ENCODE data around the gene TOR1AIP1. TPM values are rescaled to one million over a fixed set of nuclear protein-coding genes. Genes with fewer than 3 reads are reported as not detected.

The TOR1AIP1 gene
- total RNA-seq, 1 donor from 2014 or later = 21.6 TPM

DNA sequence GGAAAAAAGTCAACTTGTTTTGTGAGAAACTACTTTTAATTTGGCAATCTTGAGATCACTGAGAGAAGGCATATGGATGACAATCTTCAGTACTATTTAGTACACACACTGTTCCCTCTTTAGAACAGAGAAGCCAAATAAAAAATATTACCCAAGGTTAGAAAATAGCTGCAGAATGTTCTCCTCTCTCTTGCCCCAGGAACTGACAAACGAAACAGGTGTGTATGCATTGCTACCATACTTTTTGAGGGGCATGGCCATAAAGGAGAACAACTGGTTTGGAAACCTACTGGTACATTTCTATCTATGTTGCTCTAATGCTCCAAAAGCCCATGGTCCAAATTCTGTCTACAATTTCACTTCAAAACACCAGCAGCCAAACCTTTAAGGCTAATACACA is 10.1 kb upstream of the TOR1AIP1 start:
- H3K4me1 Mint-ChIP-seq = peaks cover 27% of the 10 kb centered on the region
- no peak overlapping the region for H3K9ac ChIP-seq
- H3K9me3 Mint-ChIP-seq = no peaks in the 10 kb centered on the region
- H4K20me1 ChIP-seq (ENCODE audit: low read depth) = peaks cover 28% of the 10 kb centered on the region
- TF ChIP-seq CTCF (IDR thresholded peaks at IDR 0.05) (no peak), EZH2 (IDR thresholded peaks at IDR 0.05) (no peak), EZH2phosphoT487 (IDR thresholded peaks at IDR 0.05) (no peak)
- no peaks in the 10 kb centered on the region for H3K9me3 ChIP-seq (ENCODE audit: low read depth)
- H3K27me3 ChIP-seq = no peaks in the 10 kb centered on the region
- H3K27ac Mint-ChIP-seq = no peak overlapping the region
- H3K4me3 Mint-ChIP-seq = no peak overlapping the region
- H3K36me3 ChIP-seq = no peaks in the 10 kb centered on the region
- no peak overlapping the region for H2AFZ ChIP-seq (replicated peaks)
- peaks cover 38% of the 10 kb centered on the region for H3K36me3 Mint-ChIP-seq
- H3K27ac ChIP-seq = no peak overlapping the region
- H3K4me1 ChIP-seq = peaks cover 11% of the 10 kb centered on the region
- H3K4me2 ChIP-seq = no peak overlapping the region
- H3K4me3 ChIP-seq = no peak overlapping the region
- peaks cover 3% of the 10 kb centered on the region for H3K27me3 Mint-ChIP-seq (ENCODE audit: insufficient read depth, low read depth)
- H3K79me2 ChIP-seq (ENCODE audit: low read depth) = peaks cover 95% of the 10 kb centered on the region
- no peak for DNase-seq (ENCODE audit: low spot score)
- no peaks in the 10 kb centered on the region for H3F3A ChIP-seq (ENCODE audit: low read depth)

DNA sequence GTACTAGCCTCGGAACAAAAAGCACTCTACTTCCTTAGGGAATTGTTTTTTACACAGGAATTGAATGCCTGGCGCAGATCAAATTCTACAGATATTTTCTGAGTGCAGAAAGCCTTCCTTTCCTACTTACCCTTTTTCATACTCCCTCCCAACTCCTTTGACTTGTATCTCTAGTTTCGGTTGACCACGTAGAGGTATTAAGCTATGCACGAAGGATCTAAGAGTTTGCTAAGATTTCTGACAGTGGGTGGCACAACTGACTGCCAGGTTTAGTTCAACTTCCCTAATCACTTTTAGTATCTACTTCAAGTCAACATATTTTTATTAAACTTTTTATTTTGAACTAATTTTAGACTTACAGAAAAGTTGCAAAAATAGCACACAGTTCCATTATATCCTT is 9.5 kb upstream of the TOR1AIP1 start:
- no peak overlapping the region for H2AFZ ChIP-seq (replicated peaks)
- peaks cover 22% of the 10 kb centered on the region for H4K20me1 ChIP-seq (ENCODE audit: low read depth)
- H3K79me2 ChIP-seq (ENCODE audit: low read depth) = peaks cover 95% of the 10 kb centered on the region
- no peaks in the 10 kb centered on the region for H3K36me3 ChIP-seq
- H3K27me3 ChIP-seq = no peaks in the 10 kb centered on the region
- no peak overlapping the region for H3K27ac ChIP-seq
- H3K9ac ChIP-seq = no peak overlapping the region
- no peaks in the 10 kb centered on the region for H3K9me3 Mint-ChIP-seq
- no peak overlapping the region for H3K4me3 ChIP-seq
- H3K4me1 Mint-ChIP-seq = peaks cover 29% of the 10 kb centered on the region
- H3K4me2 ChIP-seq = no peak overlapping the region
- H3K4me3 Mint-ChIP-seq = no peak overlapping the region
- H3K27ac Mint-ChIP-seq = no peak overlapping the region
- peaks cover 35% of the 10 kb centered on the region for H3K36me3 Mint-ChIP-seq
- no peak for TF ChIP-seq EZH2 (IDR thresholded peaks at IDR 0.05)
- no peak for TF ChIP-seq CTCF (IDR thresholded peaks at IDR 0.05)
- TF ChIP-seq EZH2phosphoT487 (IDR thresholded peaks at IDR 0.05) = no peak
- no peak for DNase-seq (ENCODE audit: low spot score)
- no peaks in the 10 kb centered on the region for H3K9me3 ChIP-seq (ENCODE audit: low read depth)
- peaks cover 5% of the 10 kb centered on the region for H3K27me3 Mint-ChIP-seq (ENCODE audit: insufficient read depth, low read depth)
- H3K4me1 ChIP-seq = peaks cover 13% of the 10 kb centered on the region
- H3F3A ChIP-seq (ENCODE audit: low read depth) = no peaks in the 10 kb centered on the region

DNA sequence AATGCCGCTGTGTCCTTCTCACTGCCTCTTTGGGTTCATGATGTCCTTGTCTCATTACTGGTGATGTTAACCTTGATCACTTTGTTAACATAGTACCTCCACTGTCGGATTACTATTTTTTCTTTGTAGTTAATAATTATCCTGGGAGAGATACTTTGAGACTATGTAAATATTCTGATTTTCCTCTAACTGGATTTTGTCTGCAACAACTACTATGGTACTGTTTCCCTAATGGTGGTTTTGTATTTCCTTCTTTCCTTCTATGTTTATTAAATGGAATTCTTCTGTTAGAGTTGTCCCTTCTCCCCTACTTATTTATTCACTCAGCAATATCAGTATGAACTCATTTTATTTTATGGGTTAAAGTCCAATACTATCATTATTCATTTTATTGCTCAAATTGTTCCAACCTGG is 8.6 kb upstream of the TOR1AIP1 start:
- TF ChIP-seq EZH2phosphoT487 (IDR thresholded peaks at IDR 0.05) = no peak
- no peak for TF ChIP-seq CTCF (IDR thresholded peaks at IDR 0.05)
- TF ChIP-seq EZH2 (IDR thresholded peaks at IDR 0.05) = no peak
- Histone ChIP-seq H3K4me1 (peaks cover 13% of the 10 kb centered on the region), H3K9ac (no peak overlapping the region), H4K20me1 (ENCODE audit: low read depth) (peaks cover 17% of the 10 kb centered on the region), H3K36me3 (no peaks in the 10 kb centered on the region), H2AFZ (replicated peaks) (no peak overlapping the region), H3K4me3 (no peak overlapping the region), H3K9me3 (ENCODE audit: low read depth) (no peaks in the 10 kb centered on the region), H3K79me2 (ENCODE audit: low read depth) (peaks cover 88% of the 10 kb centered on the region), H3K4me2 (no peak overlapping the region), H3F3A (ENCODE audit: low read depth) (no peaks in the 10 kb centered on the region), H3K27me3 (no peaks in the 10 kb centered on the region), H3K27ac (no peak overlapping the region)
- no peak for DNase-seq (ENCODE audit: low spot score)
- peaks cover 7% of the 10 kb centered on the region for H3K27me3 Mint-ChIP-seq (ENCODE audit: insufficient read depth, low read depth)
- peaks cover 27% of the 10 kb centered on the region for H3K36me3 Mint-ChIP-seq
- peaks cover 31% of the 10 kb centered on the region for H3K4me1 Mint-ChIP-seq
- no peak overlapping the region for H3K4me3 Mint-ChIP-seq
- no peak overlapping the region for H3K27ac Mint-ChIP-seq
- no peaks in the 10 kb centered on the region for H3K9me3 Mint-ChIP-seq
